GM12892 (cell line): ENCODE measurements around the gene SEPTIN1.

Experiments used
- POLR2A ChIP-seq: IDR thresholded peaks from 2 replicates; pipeline ENCODE4 v1.6.1; 2011; ENCODE audit warnings: low read depth, low read length, control low read depth
- POLR2AphosphoS5 ChIP-seq: IDR thresholded peaks from 2 replicates; pipeline ENCODE4 v1.6.1; 2011; ENCODE audit warnings: low read depth, low read length, control low read depth
- TAF1 ChIP-seq: IDR thresholded peaks from 2 replicates; pipeline ENCODE4 v1.6.1; 2011; ENCODE audit warnings: low read depth, mild to moderate bottlenecking, control low read depth, low read length, borderline replicate concordance

GRCh38 chr16:30368792-30369090 is 13.6 kb downstream of the SEPTIN1 start:
- TF ChIP-seq POLR2A: no peak
- TF ChIP-seq POLR2AphosphoS5: no peak
- TF ChIP-seq TAF1: no peak
